DND-41 (cell line): ENCODE results near the gene RRP36.

ENCODE experiments used
- ATAC-seq: fragments of 200-7000 bp; cut with Tn5 transposase; 3 replicates; pipeline ENCODE4 v1.9.1; 2021; ENCODE audit warnings: low read depth; ENCODE audit not compliant: insufficient read depth
- DNase-seq: peaks from one replicate; pipeline ENCODE4 v3.0.0-alpha.2; 2020
- H2AFZ ChIP-seq: 2 replicates; pipeline ENCODE4 v1.6.0; 2012; ENCODE audit warnings: low read depth, low read length
- H3K27ac ChIP-seq: 2 replicates; pipeline ENCODE4 v1.5.1; 2012; ENCODE audit warnings: low read length, inconsistent platforms
- H3K27me3 ChIP-seq: fragments of 200-600 bp; sonication (generic); 2 replicates; pipeline ENCODE4 v1.6.0; 2012; ENCODE audit warnings: low read length, mild to moderate bottlenecking, inconsistent platforms; ENCODE audit not compliant: insufficient read depth, poor library complexity
- H3K36me3 ChIP-seq: 2 replicates; pipeline ENCODE4 v1.5.1; 2012; ENCODE audit warnings: low read length, inconsistent platforms; ENCODE audit not compliant: insufficient read depth
- H3K4me1 ChIP-seq: 2 replicates; pipeline ENCODE4 v1.5.1; 2012; ENCODE audit warnings: mild to moderate bottlenecking, low read length; ENCODE audit not compliant: insufficient read depth
- H3K4me2 ChIP-seq: 2 replicates; pipeline ENCODE4 v1.6.0; 2012; ENCODE audit warnings: mild to moderate bottlenecking, moderate library complexity, low read length, inconsistent platforms; ENCODE audit not compliant: insufficient read depth
- H3K4me3 ChIP-seq, 2 experiments: fragments of 200-600 bp in 1 of 2; shearing (Covaris generic) in 1 of 2; 2 replicates each; pipeline ENCODE4 v1.5.1; 2012 to 2016; ENCODE audit warnings: inconsistent platforms in 2 of 2, low read length in 2 of 2, mild to moderate bottlenecking in 2 of 2, low read depth in 1 of 2, moderate library complexity in 1 of 2
- H3K79me2 ChIP-seq: 2 replicates; pipeline ENCODE4 v1.6.0; 2012; ENCODE audit warnings: low read length, inconsistent platforms; ENCODE audit not compliant: insufficient read depth
- H3K9ac ChIP-seq: 2 replicates; pipeline ENCODE4 v1.6.0; 2012; ENCODE audit warnings: low read depth, mild to moderate bottlenecking, inconsistent platforms, low read length, moderate library complexity
- H3K9me3 ChIP-seq: 2 replicates; pipeline ENCODE4 v1.5.1; 2012; ENCODE audit warnings: low read length, moderate library complexity, mild to moderate bottlenecking, inconsistent platforms; ENCODE audit not compliant: insufficient read depth, severe bottlenecking
- H4K20me1 ChIP-seq: 2 replicates; pipeline ENCODE4 v1.6.0; 2012; ENCODE audit warnings: low read length; ENCODE audit not compliant: insufficient read depth
- CTCF ChIP-seq: IDR thresholded peaks from 2 replicates; pipeline ENCODE4 v1.5.1; 2012; ENCODE audit warnings: borderline replicate concordance, low read length, moderate library complexity, mild to moderate bottlenecking; ENCODE audit not compliant: poor library complexity, severe bottlenecking; ENCODE audit errors: extremely low read depth
- EZH2 ChIP-seq: IDR thresholded peaks from 3 replicates; pipeline ENCODE4 v1.6.1; 2012; ENCODE audit warnings: borderline replicate concordance, low read depth, mild to moderate bottlenecking, moderate library complexity, low read length, inconsistent platforms; ENCODE audit not compliant: severe bottlenecking

Gene RRP36

GRCh38 chr6:43026365-43026764 lies 4.9 kb downstream of the RRP36 start:
- TF ChIP-seq CTCF (no peak), EZH2 (no peak)
- H3K36me3 ChIP-seq = peaks cover 69% of the 10 kb centered on the region
- no peak overlapping the region for H2AFZ ChIP-seq

DNA sequence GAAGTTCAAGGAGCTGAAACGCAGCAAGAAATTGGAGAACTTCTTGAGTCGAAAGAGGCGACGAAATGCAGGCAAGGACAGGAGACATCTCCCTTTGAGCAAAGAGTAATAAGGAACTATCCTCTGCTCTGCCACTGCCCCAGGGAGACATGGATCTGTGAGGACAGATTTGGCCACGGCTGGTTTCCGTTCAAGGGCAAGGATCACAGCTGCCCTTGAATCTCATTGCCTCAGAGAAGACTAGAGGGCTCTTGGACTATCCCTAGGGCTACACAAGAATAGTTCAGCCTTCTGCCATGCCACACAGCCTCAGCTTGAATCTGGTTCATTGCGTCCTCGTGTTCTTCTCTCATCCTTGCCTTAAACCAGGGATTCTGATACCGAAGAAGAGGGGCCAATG lies 7.7 kb downstream of the RRP36 start:
- DNase-seq (no peak), ATAC-seq (no peak)
- TF ChIP-seq EZH2 (no peak), CTCF (no peak)
- H4K20me1 ChIP-seq = peaks cover 9% of the 10 kb centered on the region
- H3K27ac ChIP-seq = no peak overlapping the region
- peaks cover 4% of the 10 kb centered on the region; the same call in 1 of the 2 replicates for H3K4me1 ChIP-seq
- H3K4me2 ChIP-seq = no peak overlapping the region
- no peaks in the 10 kb centered on the region for H3K27me3 ChIP-seq
- H2AFZ ChIP-seq = no peak overlapping the region
- no peak overlapping the region for H3K4me3 ChIP-seq
- H3K9me3 ChIP-seq = no peaks in the 10 kb centered on the region
- peaks cover 78% of the 10 kb centered on the region for H3K36me3 ChIP-seq
- peaks cover 12% of the 10 kb centered on the region for H3K79me2 ChIP-seq
- no peak overlapping the region for H3K9ac ChIP-seq

More at GRCh38 chr6:43026365-43026764, 4.9 kb downstream of the RRP36 start:
- no peaks in the 10 kb centered on the region for H3K27me3 ChIP-seq
- no peak overlapping the region for H3K9ac ChIP-seq
- no peak for ATAC-seq
- H3K4me2 ChIP-seq = no peak overlapping the region
- DNase-seq = no peak
- H3K4me3 ChIP-seq = no peak overlapping the region
- H4K20me1 ChIP-seq = peaks cover 18% of the 10 kb centered on the region
- no peak overlapping the region for H3K27ac ChIP-seq
- H3K9me3 ChIP-seq = no peaks in the 10 kb centered on the region
- H3K4me1 ChIP-seq = peaks cover 22% of the 10 kb centered on the region
- H3K79me2 ChIP-seq = peaks cover 38% of the 10 kb centered on the region

DNA sequence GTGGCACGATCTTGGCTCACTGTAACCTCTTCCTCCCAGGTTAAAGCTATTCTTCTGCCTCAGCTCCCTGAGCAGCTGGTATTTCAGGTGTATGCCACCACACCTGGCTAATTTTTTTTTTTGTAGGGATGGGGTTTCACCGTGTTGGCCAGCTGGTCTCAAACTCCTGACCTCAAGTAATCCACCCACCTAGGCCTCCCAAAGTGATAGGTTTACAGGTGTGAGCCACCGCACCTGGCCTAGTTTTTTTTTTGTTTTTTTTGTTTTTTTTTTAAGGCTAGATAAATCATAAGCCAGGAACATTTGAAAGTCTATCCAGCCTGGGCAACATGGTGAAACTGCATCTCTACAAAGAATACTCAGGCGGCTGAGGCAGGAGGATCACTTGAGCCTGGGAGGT lies 10.9 kb downstream of the RRP36 start:
- no peak for TF ChIP-seq EZH2
- no peak for TF ChIP-seq CTCF
- H3K4me2 ChIP-seq = no peak overlapping the region
- no peaks in the 10 kb centered on the region for H3K9me3 ChIP-seq
- H3K36me3 ChIP-seq = peaks cover 71% of the 10 kb centered on the region
- peaks cover under 1% of the 10 kb centered on the region; the same call in 1 of the 2 replicates for H3K79me2 ChIP-seq
- DNase-seq (no peak), ATAC-seq (no peak)
- H2AFZ ChIP-seq = no peak overlapping the region
- no peak overlapping the region for H3K9ac ChIP-seq
- no peaks in the 10 kb centered on the region for H3K4me1 ChIP-seq
- H3K27me3 ChIP-seq = no peaks in the 10 kb centered on the region
- H4K20me1 ChIP-seq = peaks cover 3% of the 10 kb centered on the region; the same call in 1 of the 2 replicates
- no peak overlapping the region for H3K27ac ChIP-seq
- no peak overlapping the region for H3K4me3 ChIP-seq
